Esophagus muscularis mucosa (tissue), 3 donors: ENCODE measurements around the gene YTHDC1.

Source experiments
- CTCF ChIP-seq, 3 experiments: fragments of 200-600 bp in 2 of 3; fragments of 450-650 bp in 1 of 3; sonication (generic) in 2 of 3; IDR thresholded peaks; one replicate each; pipeline ENCODE4 v1.5.1; 2017 to 2019; ENCODE audit warnings: antibody characterized with exemption in 3 of 3, mild to moderate bottlenecking in 2 of 3, moderate library complexity in 1 of 3
- POLR2A ChIP-seq: fragments of 450-650 bp; IDR thresholded peaks from one replicate; pipeline ENCODE4 v1.6.1; 2017; ENCODE audit warnings: antibody characterized with exemption, moderate library complexity, mild to moderate bottlenecking, low read depth

- TF ChIP-seq CTCF (IDR thresholded peaks at IDR 0.05) (no peak), POLR2A (no peak)
These were observed 33.2 kb upstream of the YTHDC1 start for GRCh38 chr4:68383115-68383514.
